IPS-NIHi7 (cell line): ENCODE measurements around the gene OTUB2.

ENCODE experiments used
- DNase-seq: peaks from one replicate; pipeline ENCODE4 v3.0.0; 2012; ENCODE audit warnings: mixed read lengths; ENCODE audit errors: extremely low spot score

The OTUB2 gene

DNA sequence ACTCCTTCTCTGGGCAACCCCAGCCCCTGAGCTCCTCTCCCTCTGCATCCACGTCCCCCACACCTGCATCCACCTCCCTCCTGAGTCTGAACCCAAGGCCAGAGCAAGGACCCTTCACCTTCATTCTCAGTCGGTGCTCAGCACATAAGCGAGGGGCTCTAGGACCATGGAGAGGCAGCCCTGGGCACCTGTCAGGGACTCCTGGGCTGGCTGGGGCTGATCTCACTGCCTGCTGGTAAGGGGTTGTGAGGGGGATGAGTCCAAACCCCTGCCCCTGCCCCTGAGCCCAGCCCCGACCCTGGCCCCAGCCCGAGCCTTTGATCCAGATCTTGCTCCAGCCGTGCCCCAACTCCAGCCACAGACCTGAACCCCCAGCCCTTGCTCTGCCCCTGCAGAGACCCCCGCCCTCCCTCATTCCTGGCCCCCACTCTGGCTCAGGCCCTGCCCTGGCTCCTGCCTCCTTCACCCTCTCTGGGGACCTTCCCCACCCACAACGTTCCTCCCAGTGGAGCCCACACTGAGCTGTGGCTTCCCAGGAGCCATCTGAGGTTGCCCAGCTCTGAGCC lies 29.9 kb upstream of the OTUB2 start:
- peak; percentile 31 for DNase-seq

DNA sequence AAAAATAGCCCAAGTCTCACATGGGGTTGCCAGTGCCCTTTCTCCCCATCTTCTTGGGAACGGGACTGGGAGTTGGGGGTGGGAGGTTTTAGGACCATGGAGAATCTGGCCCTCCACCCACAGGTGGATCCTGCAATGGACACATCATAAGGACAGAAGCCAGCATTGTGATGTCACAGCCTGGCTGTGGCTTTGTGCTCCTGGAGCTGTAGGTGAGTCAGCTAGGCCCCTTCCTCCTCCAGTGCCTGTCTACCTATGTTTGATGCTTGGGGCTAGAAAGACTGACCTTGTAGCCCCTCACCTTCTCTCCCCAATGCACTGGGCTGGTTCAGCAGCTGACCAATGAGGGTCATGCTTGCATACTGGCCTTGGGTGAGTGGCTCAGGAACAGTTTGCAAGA lies 29.1 kb upstream of the OTUB2 start, which contains the start of gene CCDC197:
CCDC197 (plus strand) TSS at position 220 of the 400 bp plus-strand sequence. CDS start 831 bp downstream, outside the sequence.
- no peak for DNase-seq

DNA sequence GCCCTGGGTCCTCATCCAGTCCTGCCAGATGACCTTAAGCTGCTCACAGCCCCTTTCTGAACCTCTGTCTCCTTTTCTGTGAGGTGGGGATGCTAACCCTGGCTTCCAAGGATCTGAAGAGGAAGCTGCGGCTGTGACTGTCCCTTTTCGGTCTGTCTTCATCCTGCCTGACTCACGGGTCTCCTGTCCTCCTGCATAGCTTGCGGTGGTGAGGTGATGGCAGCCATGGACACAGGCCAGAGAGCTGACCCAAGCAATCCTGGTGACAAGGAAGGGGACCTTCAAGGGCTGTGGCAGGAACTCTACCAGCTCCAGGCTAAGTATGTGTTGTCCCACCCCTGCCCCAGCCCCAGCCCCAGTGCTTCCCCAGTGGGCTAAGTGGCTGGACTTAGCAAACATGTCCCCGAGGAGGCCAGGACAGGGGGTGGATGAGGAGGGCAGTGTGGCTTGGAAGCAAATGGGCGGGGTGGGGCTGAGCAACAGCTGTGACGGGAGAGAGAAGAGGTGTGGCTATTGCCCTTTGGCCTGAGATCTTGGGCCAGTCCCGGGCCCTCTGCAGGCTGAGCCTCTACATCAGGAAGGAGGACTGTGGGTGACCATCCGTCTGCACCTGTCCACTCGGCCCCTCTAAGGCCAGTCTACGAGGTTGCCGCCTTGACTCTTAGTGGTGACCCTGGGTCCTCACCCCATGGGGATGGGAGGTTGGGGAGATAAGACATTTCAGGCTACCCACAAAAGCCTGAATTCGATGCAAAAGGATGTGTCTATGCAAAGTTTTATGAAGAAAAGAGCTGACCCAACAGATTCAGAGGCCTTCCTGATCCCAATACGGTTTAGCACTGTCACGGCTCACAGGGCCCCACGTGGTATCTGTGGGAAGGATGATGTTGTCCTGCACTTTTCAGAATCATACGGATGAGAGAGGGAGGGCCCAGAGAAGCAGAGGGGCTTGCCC lies 27.9 kb upstream of the OTUB2 start:
- no peak for DNase-seq

DNA sequence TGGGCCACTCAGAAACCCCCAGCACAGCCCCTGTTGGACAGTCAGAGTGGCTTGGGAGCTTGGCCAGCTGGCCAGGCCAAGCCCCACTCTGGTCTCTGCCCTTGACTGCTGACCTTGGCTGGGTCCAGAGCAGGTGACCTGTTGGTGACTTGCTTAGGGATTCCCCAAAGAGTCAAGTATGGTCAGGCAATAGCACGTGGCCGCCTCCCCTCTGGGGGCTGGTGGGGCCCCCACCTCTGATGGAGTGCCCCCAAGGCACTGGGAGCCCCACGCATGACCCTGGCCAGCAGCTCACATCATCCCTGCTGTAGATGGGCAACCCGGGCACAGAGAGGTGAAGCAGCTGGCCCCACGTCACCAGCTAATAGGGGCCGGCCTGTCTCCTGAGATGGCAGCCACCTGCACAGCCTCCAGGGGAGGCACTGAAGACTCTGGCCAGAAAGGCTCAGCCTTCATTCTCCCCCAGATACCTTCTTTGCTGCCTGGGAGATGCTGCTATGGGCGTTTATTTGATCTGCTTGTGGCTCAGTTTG lies 27.2 kb upstream of the OTUB2 start:
- no peak for DNase-seq

DNA sequence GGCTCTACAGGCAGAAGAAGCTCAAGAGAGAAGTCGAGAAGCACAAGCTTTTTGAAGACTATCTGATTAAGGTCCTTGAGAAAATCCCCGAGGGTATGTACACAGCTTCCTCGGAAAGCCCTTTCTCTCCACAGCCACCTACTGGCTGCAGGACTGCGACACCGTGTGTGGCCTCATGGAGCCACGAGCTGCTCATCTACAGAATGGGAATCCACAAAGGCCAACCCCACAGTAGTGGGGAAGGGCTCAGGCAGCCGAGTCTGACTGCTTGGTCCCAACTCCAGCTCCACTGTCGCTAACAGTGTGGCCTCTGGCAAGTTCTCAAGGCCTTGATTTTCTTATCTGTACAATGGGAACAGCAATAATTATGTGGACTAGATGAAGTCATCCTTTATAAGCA lies 26.6 kb upstream of the OTUB2 start:
- DNase-seq: no peak

DNA sequence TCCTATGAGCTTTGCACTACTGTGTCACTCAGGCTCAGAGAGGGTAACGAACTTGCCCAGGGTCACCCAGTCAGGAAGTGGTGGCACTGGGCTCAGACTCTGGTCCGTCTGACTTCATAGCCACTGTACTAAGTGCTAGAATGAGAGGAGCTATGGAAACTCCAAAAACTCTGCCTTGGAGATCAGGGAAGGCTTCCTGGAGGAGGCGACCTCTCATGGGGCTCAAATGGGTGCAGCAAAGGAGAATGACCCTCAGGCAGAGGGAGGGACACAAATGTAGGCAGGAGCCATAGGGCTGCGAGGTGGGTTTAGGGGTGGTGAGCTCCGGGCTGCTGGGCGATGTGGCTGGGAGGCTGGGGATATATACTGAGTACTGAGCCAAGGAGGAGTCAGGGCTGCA lies 25.9 kb upstream of the OTUB2 start:
- DNase-seq: no peak

DNA sequence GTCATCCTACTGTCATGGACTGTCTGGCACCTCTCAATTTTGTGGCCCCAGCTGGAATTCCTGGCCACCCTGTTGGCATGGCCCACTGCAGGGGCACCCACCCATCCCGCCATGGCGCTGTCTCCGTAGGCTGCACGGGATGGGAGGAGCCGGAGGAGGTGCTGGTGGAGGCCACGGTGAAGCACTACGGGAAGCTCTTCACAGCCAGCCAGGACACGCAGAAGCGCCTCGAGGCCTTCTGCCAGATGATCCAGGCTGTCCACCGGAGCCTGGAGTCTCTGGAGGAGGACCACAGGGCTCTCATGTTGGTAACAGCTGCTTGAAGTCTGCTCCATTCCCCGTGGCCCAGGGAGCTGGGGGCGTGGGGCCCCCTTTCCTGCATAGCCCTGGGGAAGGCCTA lies 25.1 kb upstream of the OTUB2 start:
- DNase-seq: no peak

DNA sequence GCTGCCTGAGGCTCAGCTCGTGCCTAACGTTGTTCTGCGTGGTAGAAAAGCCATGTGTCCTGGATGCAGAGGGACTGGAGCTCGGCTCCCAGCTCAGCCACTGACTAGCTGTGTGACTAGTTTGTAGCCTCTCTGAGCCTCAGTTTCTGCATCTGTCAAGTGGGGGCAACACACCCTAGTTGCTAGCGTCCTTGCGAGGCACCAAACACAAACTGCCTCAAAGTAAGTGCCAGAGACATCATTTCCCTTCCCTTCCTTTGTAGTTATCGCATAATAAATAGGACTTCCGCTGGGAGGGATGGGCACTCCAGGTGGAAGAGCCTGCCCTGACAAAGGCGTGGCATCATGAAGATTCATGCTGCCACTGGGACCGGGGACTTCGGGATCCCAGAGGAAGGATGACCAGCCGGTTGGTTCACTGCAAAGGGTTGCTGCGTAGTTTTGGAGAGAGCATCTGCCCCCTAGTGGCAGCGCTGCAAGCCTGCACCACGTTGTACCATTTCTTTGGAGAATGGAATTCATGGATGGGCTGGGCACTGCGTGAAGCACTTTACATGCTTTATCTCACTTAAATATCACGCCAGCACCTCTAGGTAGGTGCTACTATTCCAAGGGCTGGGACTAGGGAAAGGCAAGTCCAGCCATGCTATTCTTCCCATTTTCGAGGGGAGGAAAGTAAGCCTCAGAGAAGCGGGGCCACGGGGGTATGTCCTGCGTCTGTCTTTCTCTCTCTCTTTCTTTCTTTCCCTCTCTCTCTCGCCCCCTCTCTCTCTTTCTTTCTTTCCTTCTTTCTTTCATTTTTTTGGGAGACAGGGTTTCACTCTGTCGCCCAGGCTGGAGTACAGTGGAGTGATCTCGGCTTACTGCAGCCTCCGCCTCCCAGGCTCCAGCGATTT lies 24.4 kb upstream of the OTUB2 start:
- peak; percentile 89 for DNase-seq

DNA sequence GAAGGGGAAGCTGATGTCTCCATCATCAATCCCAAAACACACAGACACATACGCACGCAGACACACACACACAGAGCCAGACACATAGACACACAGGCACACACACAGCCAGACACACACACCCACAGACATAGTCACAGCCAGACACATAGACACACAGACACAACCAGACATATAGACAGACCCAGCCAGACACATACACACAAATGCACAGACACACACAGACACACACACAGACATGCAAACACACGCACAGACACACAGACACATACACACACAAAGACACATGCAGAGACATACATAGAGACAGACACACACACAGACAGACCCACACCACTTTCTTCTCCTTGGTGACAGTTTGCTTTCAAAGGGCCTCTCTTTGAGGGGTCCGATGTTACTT lies 22.7 kb upstream of the OTUB2 start:
- no peak for DNase-seq

DNA sequence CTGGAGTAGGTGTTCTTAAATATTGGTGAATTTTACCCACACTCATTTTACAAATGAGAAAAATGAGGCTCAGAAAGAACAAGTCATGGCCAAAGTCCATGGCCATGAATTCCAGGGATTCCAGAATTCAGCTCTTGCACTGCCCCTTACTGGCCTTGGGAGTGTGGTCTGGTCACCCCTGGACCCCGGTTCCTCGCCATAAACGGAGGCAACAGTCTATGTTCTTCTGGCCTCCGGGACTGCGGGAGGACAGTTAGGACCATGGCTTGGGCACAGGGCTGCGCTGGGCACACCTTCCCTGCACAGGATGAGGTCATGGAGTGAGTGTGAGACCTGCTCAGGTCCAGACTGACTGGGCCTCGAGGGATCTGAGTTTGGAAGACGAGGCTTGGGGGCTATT lies 22.1 kb upstream of the OTUB2 start:
- DNase-seq: no peak

DNA sequence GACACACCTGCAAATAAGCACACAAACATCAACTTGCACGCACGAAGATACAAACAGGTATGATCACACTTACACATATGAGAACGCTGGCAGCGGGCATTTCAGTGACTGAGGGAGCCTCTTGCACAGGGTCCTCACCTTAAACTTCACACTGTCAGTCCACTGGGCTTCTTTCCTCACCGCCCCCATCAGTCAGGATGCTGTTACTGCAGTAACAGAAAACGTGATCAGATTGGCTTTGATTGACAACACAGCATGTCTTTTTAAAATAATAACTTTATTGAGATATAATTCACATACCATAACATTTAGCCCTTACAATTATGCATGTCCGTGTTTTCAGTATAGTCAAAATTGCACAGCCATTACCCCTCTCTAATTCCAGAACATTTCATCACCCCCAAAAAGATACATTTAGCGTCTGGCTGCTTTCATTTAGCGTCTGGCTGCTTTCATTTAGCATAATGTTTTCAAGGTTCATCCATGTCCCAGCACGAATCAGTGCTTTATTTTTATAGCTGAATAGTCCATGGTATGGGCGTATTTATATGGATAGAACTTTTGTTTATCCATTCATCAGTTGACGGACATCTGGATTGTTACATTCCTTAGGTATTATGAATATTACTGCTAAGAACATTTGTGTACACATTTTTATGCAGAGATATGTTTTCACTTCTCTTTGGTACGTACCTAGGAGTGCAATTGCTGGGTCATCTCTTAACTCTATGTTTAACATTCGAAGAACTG lies 20.6 kb upstream of the OTUB2 start:
- peak; percentile 64 for DNase-seq

DNA sequence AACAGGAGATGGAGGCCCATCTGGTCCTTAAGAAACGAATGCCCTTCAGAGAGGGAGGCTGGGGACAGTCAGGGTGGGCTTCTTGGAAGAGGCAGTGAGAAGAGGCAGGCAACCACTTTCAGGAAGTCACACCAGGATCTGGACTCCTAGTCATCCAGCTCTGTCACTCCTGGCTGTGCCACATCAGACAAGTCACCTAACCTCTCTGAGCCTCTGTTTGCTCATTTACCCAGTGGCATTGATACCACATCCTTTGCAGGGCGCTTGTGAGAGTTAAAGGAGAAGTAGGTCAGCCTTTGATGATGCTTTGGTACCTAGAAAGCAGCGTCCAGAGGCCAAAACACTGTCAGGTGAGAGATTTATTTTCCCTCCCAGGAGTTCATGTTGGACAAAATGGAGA lies 17.9 kb upstream of the OTUB2 start:
- no peak for DNase-seq

DNA sequence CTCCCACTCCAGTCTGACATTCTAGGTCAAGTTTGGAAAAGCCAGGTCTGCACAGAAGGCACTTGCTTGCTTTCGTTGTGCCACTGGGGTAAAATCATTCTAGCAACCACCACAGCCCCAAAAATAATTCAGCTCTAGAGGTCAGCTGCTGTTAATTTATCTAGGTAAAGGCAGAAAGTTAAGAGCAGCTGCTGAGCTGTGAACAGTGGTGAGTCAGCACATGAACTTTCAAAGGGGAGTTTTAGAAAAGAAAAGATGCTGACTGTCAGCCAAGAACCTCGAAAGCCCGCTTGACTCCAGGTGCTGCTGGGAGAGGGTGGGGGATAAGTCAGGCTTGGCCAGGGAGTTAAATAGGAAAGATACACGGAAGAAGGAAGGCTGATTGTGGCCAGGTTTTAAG lies 16.4 kb upstream of the OTUB2 start:
- DNase-seq: no peak

DNA sequence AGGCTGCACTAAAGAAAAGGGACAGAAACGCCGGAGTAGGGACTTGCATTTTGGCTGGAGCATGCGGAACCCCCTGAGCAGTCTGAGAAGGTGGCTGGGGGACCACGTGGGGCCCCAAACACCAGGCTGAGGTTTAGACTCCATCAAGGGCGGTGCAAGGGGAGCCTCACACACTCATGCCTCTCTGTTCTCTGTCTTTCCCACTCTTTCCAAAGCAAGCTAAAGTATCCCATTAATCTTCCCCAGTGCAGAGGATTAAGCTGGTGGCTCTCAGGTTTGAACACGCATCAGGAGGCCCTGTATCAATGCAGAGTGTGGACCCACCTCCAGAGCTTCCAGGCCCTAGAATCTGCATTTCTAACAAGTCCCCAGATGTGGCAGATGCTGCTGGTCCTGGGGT lies 15.5 kb upstream of the OTUB2 start:
- DNase-seq: no peak

DNA sequence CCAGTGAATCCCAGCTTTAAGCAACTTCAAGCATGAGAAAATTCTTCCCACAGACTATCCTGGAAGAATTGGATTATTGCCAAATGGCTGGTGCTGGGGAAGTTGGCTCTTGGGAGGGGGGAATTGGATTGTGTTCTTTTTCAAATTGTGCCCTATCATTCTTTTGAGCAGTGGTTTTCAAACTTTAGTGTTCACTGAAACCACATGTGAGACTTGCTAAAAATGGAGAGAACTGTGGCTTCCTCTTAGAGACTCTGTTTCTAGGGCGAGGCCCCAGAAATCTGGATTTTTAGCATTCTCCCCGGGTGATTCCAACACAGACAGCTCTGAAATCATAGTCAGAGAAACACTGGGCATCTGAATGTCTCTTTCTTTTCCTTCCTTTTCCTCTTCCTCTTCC lies 14.3 kb upstream of the OTUB2 start:
- DNase-seq: no peak

DNA sequence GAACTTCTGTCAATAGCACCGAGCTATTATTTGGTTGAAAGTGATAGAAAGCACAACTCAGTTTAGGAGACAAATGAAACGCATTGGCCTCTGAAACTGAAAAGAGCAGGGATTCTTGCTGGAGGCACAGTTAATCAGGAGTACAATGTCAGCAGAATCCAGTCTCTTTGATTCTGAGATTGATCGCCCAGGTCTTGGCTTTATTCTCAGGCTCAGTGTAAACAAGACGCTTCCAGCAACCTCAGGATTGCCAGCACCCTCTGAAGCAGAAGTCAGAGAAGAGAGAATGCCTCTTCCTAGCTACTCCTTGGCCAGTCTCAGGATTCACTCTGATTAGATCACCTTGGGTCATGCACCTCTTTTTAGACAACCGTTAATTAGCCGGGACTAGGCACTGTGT lies 11.8 kb upstream of the OTUB2 start:
- no peak for DNase-seq

DNA sequence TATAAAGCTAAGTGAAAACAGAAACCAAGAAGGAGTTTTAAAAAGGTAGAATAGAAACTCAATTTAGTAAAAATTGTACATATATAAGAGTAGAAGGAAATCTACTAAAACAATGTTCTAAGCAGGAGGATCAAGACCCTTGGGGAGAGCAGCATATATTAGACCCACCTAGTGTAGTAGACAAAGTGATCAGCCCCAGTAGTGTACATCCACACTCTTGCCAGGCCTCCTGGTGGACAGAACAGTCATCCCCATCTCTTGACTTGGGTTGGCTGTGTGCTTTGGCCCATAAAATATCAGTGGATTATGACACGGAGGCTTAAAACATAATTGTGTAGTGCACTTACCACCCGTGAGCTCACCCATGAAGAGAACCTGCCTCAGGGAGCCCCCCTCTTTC lies 10.9 kb upstream of the OTUB2 start:
- no peak for DNase-seq

DNA sequence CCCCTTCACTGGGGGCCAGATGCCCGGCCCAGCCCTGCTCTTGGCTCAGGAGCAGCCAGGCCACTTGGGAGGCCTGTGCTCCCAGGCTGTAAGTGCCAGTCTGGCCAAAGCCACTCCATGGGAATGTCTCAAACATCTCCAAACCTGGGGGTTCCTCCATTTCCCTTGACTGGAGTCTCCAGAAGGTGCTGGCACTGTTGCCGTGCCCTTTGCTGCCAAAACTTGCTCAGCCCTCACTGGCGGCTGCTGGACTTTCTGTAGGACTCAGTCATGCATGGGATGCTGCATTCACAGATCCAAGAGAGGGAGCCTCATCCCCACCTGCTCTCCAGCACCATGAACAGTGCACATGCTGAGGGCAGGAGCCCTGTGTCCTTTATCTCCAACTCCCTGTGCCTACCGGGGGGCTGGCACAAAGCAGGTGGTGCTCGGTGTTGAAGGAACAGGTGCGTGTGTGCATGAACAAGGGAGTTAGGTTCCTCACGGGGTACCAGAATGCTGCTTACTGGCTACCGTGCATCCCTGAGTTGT lies 9.6 kb upstream of the OTUB2 start:
- DNase-seq: no peak

DNA sequence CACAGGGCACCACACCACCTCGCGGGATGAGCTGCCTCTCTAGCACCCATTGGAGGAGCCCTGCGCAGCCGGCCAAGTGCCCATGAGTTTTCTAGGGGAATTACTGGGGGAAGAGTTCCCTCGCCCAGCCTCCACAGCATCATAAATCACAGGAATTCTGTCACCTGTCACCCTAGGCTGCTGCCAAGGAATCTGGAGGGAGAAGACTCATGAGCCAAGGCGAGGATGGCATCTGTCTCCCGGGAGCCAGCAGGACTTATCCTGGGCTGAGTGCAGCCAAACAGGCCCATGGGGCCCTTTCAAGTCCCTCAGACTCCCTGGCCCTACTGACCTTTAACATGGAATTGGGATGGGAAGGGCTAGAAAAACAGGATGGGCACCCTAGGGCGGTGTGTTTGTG lies 7.8 kb upstream of the OTUB2 start:
- no peak for DNase-seq

DNA sequence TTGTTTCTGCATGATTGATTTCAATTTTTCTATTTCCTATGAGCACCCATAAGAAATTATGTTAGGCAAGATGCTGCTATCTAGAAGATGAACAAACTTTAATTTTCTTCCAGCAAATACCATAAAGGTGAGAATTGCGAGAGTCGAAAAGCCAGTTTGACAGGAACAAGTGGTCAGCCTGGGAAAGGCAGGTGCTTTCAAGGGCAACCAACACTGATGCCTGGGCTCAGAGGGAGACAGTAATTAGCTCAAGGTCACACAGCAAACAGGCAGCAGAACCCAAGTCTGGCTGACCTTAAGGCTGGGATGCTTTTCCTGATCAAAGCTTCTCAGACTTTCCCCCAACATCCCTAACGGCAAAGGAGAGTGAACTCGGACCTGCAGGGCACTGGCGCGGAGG lies 6.8 kb upstream of the OTUB2 start:
- DNase-seq: no peak

DNA sequence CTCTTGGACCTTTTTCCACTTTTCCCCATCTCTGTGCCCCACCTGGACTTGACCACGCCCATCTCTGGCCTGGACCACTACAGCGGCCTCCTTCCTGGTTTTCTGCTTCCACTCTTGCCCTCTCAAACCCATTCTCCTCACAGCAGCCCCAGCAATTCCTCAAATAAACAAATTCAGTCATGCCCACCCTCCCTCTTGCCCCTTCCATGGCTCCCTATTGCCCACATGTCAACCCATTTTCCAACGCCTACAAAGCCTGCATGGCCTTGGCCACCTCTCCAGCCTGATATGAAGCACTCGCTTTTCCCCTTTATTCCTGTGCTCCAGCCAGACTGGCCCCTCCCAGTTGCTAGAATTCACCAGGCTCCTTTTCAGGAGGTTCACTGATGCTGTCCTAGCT lies 5.9 kb upstream of the OTUB2 start:
- no peak for DNase-seq
